RWPE1 (cell line): ENCODE results near the gene DNAJC6.
A peak's percentile ranks its signal among the peaks of the same experiment; 100 is the strongest.

Experiments
- CTCF ChIA-PET: fragments of 350-600 bp; sonication (Branson Sonifier 250); formaldehyde crosslinking; extraction: SDS; loops from one replicate; lab custom pipeline; 2021; lab: Yijun Ruan, JAX
- POLR2A ChIA-PET: fragments of 400-600 bp; formaldehyde crosslinking; extraction: SDS; loops from one replicate; lab custom pipeline; 2020; ENCODE audit warnings: antibody characterized with exemption; ENCODE audit not compliant: low non-redundant PET; lab: Yijun Ruan, JAX
- DNase-seq: peaks from one replicate; pipeline ENCODE4 v3.0.0; 2012; ENCODE audit warnings: low spot score
- H3K27ac ChIP-seq: fragments of 450-650 bp; 2 replicates; pipeline ENCODE4 v1.5.1; 2017
- TF ChIP-seq, protein P1 (sequence below): fragments of 450-650 bp; conservative IDR thresholded peaks from 2 replicates; pipeline ENCODE4 v1.5.1; 2017; ENCODE audit warnings: low read depth, mild to moderate bottlenecking

Gene DNAJC6

DNA sequence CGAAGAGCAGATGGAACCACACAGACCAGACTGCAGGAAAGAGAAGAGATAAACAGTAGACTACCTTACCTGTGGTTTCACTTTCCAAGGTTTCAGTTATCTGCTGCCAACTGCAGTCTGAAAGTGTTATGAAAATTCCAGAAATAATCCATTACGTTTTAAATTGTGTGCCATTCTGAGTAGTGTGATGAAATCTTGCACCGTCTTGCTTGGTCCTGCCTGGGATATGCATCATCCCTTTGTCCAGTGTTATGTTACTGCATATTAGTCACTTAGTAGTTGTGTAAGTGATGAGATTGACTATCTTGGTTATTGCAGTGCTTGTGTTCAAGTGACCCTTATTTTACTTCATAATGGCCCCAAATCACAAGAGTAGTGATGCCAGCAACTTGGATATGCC, 33.9 kb downstream of the DNAJC6 start:
- TF ChIP-seq, protein P1, sequence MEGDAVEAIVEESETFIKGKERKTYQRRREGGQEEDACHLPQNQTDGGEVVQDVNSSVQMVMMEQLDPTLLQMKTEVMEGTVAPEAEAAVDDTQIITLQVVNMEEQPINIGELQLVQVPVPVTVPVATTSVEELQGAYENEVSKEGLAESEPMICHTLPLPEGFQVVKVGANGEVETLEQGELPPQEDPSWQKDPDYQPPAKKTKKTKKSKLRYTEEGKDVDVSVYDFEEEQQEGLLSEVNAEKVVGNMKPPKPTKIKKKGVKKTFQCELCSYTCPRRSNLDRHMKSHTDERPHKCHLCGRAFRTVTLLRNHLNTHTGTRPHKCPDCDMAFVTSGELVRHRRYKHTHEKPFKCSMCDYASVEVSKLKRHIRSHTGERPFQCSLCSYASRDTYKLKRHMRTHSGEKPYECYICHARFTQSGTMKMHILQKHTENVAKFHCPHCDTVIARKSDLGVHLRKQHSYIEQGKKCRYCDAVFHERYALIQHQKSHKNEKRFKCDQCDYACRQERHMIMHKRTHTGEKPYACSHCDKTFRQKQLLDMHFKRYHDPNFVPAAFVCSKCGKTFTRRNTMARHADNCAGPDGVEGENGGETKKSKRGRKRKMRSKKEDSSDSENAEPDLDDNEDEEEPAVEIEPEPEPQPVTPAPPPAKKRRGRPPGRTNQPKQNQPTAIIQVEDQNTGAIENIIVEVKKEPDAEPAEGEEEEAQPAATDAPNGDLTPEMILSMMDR: no peak
- POLR2A ChIA-PET: no interaction called here
- no peak overlapping the region for H3K27ac ChIP-seq
- CTCF ChIA-PET: no interaction called here
- DNase-seq: peak; percentile 63

DNA sequence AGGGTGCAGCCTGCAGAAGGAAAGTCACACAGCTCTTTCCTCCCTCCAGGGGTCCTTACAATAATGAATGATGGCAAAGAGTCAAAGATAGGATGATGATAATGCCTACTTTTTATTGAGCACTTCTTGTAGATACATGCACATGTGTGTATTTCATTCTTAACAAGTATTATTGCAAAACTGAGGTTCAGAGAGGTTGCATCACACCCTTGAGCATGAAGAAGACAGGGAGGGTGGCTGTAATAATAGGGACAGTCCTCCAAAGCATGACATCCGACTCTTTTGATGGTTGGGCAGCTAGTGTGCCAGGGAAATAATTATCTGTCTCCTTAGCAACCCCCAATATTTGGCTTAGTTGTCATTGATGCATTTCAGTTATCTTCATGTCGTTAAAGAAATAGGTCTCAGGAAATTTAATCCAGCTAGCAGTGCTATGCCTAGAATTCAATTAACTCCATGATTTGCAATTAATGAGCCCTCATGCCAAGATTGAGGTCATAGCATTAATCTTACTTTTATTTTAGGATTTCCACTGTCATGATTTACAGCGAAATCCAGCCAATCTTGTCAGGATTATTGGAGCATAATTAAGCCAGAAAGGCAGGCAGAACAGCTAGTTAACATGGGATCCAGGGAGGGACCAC, 35.0 kb downstream of the DNAJC6 start:
- TF ChIP-seq, protein P1: no peak
- POLR2A ChIA-PET: no interaction called here
- H3K27ac ChIP-seq: no peak overlapping the region
- CTCF ChIA-PET: interaction anchor here (0.5 kb wide), 1 partner anchor 246 kb away, joined by 3 read pairs; no protein-coding TSS in a partner anchor
- no peak for DNase-seq

DNA sequence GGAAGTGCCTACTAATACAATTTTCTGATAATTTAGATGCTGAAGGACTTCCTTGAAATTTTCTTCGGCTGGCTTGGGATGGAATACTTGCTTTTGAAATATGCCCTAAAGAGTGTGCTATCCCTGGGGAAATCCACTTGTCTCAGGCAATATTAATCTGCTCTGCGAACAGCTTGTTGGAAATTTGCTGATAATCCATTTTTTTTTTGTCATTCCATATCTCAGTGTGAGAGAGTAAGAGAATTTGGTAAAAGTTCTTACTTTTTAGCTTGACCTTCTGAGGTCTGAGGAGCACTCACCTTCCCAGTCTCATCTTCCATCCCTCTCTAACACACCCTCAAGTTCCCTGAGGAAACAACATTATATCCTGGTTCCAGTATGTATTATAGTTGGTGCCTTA, 36.8 kb downstream of the DNAJC6 start:
- no peak for DNase-seq
- ChIA-PET CTCF (interaction anchor here (0.6 kb wide), 1 partner anchor 15 kb away, joined by 3 read pairs; no protein-coding TSS in a partner anchor), POLR2A (no interaction called here)
- TF ChIP-seq, protein P1: no peak
- no peak overlapping the region for H3K27ac ChIP-seq

DNA sequence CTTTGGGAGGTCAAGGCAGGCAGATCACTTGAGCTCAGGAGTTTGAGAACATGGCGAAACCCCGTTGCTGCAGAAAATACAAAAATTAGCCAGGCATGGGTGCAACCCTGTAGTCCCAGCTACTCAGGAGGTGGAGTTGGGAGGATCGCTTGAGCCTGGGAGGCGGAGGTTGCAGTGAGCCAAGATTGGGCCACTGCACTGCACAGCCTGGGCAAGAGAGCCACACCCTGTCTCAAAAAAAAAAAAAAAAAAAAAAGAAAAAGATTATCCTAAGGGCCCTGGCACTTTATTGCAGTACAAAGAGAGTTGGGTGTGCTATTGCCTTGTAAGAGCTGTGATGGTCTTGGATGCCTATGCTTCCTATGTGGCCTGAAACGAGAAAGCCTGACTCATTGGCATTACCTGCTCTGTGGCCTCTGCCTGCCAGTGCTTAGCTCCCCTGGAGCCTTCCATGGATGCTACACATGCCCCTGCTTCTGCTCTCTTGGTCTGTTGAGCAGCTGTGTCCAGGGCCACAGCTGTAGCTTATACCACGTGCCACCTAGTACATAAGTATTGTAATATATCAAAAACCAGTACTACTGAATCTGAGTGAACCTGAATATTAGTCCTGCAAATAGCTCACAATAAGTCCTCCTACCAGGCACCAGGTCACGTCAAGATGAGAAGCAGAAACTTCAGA, 45.8 kb downstream of the DNAJC6 start:
- H3K27ac ChIP-seq: no peak overlapping the region
- TF ChIP-seq, protein P1: no peak
- ChIA-PET POLR2A (no interaction called here), CTCF (no interaction called here)
- no peak for DNase-seq

DNA sequence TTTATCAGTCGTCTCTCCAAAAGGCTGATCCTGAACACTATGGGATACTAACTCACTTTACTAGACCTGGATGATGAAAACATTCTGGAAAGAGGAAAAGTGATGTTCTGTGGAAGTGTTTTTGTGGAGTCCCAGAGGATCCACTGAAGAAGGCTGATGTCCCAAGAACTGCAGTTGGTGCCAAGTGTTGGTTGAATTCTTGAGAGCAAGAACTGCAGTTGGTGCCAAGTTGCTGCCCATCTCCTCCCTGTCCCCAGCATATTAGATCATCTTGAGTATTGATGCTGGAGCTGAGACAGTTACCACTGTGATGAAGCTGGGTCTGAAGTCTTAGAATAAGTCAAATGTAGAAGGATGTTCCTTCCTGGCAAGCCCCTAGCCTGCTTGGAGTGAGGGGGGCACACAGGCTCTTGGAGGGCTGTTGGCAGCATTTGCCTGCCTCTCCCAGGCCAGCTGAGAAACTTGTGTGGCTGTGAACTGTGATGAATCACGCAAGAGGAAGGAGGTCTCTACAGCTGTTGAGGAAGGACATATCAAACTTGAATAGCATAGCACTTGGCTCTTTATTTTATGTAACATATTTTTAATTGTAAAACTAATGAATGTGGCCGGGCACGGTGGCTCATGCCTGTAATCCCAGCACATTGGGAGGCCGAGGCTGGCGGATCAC, 48.1 kb downstream of the DNAJC6 start:
- H3K27ac ChIP-seq: no peak overlapping the region
- TF ChIP-seq, protein P1: no peak
- ChIA-PET POLR2A (no interaction called here), CTCF (no interaction called here)
- no peak for DNase-seq

DNA sequence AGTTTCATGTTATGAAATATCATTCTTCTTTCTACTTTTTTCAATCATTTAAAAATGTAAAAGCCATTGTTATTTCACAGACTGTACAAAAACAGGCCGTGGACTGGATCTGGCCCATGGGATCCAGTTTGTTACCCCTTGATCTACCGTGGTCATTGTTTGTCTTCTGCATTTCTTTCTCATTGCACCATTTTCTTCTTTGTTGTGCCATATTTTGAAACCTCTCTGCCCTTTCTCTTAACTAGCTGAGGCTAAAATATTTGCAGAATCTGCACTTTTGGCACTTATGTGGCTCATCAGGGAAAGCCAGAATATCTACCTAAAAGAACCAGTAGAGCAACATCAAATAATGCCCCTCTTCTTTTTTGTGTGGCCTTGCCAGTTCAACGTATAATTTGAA, 50.5 kb downstream of the DNAJC6 start:
- ChIA-PET POLR2A (no interaction called here), CTCF (no interaction called here)
- DNase-seq: no peak
- H3K27ac ChIP-seq: no peak overlapping the region
- TF ChIP-seq, protein P1: no peak
